HG03457 (cell line): ENCODE results near the gene SGO1.

Experiments used
- ATAC-seq: cut with Tn5 transposase; IDR thresholded peaks from one replicate; pipeline ENCODE4 v1.9.1; 2021; ENCODE audit warnings: moderate number of reproducible peaks; ENCODE audit not compliant: unreplicated experiment

SGO1 gene

DNA sequence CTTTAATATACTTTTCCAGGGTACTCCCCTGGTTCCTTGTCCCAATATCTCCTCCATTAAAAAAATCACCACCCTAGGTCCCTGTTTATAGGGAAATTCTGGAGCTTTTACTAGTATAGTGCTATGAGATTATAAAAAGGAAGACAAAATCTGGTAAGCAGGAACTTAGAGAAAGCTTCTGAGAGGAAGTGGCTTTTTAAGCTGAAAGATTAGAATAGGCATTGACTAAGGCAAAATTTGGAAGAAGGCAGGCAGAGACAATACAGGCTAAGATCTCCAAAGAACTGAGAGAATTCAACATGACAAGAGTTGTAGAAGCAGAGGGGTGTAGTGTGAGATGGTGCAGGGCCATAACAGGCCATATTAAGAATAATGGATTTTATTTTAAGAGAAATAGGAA is 25.8 kb downstream of the SGO1 start:
- ATAC-seq: no peak

GRCh38 chr3:20154928-20155327 is 31.1 kb downstream of the SGO1 start:
- no peak for ATAC-seq

GRCh38 chr3:20154078-20154477 is 31.9 kb downstream of the SGO1 start:
- no peak for ATAC-seq

DNA sequence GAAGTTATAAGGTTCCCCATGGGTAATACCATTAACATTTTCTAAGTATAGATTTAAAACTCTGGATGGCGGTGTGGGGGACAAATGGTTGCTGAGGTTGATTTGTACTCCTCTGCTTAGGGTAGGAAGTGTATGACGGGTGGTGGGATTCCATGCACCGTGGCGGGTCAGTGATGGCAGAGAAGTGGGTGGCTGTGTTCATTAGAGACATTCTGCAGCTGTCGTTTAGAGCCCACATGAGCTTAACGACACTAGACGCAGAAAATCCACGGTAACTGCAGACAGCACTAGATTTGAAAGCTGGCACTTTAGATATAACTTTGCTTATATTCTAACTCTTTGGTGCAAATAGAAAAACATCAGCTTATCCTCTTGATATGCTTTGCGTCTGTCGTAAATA is 37.5 kb downstream of the SGO1 start:
- no peak for ATAC-seq

DNA sequence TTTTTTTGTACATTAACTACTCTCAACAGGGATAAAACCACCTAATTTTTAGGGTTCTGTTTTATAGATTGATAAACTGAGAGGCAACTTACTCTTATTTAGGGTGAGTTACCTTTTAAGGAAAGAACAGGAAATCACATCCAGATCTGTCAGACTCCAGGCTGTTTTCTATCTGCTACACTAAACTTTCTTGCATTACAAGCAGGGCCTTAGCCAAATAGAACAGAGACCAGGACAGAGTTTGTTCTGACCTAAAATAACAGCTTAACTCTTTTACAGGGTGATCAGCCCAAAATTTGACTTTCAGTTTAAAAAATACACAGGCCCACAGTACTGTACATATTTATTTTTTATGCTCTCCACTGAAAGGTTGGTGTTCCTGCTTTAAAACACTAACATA is 38.6 kb downstream of the SGO1 start:
- no peak for ATAC-seq

DNA sequence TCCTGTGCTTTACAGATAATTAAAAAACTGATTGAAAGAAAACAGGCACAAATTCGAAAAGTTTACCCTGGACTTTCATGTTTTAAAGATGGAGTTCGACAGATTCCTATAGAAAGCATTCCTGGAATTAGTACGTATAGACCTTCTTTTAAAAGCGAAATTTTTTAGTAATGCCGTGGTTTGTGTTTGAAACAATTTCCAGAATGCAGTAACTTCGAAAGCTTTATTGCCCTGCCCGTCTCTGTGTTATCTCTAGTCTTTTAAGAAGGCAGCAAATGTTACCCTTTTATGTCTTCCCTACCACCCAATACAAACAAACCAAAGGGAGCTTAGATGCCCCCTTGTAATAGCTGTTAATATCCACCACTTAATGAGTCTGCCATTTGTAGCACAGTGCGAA is 39.7 kb downstream of the SGO1 start:
- no peak for ATAC-seq

DNA sequence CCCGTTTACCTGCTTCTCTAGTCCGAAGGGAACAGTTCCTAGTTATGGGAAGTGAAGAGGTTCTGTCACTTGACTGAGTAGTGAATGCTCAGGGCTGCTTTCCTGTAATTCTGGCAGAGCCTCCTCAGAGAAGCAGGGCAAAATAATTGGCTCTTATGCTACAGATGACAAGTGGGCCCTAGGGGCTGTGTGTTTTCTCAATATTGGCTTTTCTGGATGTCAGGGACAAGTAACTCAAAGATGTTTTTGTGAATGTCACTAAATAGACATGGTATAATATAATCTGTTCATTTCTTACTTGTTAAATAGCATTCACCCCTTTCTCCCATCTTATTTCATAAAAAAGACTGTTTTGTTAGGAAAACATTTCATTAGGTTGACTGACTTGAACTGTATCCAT is 40.1 kb downstream of the SGO1 start:
- ATAC-seq: no peak

GRCh38 chr3:20143519-20143918 is 42.5 kb downstream of the SGO1 start:
- no peak for ATAC-seq

DNA sequence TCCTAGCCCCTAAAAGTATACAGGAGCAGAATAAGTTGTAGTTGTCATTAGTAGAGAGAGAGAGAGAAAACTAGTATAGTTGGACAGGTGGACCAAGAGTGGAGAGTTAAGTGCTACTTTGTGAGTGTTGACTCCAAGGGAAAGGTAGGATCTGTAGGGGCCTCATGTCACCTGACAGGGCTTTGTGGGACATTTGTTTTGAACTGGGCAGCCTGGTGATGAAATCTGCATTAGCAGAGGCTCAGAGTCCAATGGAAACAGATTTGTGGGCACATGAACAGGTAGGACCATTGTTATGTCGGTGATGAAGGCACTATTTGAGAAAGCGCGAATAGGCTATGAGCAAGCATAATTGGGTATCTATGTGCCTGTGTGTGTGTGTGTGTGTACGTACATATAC is 43.5 kb downstream of the SGO1 start:
- no peak for ATAC-seq

- ATAC-seq: no peak
Measured at GRCh38 chr3:20141851-20142250, 44.2 kb downstream of the SGO1 start.

GRCh38 chr3:20141316-20141715 is 44.7 kb downstream of the SGO1 start:
- no peak for ATAC-seq

- ATAC-seq: no peak
Measured at GRCh38 chr3:20140881-20141280, 45.1 kb downstream of the SGO1 start.

- no peak for ATAC-seq
Measured at GRCh38 chr3:20137647-20138046, 48.4 kb downstream of the SGO1 start.

- ATAC-seq: no peak
Measured at GRCh38 chr3:20136231-20136630, 49.8 kb downstream of the SGO1 start.

- ATAC-seq: no peak
Measured at GRCh38 chr3:20130106-20130505, 55.9 kb downstream of the SGO1 start.

DNA sequence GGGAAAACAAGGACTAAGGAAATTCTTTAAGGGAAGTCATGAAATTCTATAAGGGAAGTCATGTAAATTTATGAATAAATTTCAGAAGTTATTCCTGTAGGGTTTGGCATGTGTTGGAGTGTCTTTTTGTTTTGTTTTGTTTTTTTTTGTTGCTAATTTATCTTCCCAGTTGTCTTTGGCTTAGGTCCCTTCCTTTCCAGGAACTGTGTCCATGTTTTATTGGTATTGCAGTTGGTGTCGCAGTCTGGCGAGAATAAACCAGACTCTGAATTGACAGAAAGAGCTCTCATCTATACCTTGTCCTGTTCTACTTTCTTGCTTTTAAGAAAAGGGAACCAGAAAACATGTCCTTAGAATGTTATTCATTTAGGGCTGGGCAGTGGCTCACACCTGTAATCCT is 57.6 kb downstream of the SGO1 start:
- ATAC-seq: no peak

- peak; percentile 99 for ATAC-seq
Measured at GRCh38 chr3:20125897-20126296, 60.1 kb downstream of the SGO1 start.

GRCh38 chr3:20125289-20125688 is 60.7 kb downstream of the SGO1 start:
- no peak for ATAC-seq

DNA sequence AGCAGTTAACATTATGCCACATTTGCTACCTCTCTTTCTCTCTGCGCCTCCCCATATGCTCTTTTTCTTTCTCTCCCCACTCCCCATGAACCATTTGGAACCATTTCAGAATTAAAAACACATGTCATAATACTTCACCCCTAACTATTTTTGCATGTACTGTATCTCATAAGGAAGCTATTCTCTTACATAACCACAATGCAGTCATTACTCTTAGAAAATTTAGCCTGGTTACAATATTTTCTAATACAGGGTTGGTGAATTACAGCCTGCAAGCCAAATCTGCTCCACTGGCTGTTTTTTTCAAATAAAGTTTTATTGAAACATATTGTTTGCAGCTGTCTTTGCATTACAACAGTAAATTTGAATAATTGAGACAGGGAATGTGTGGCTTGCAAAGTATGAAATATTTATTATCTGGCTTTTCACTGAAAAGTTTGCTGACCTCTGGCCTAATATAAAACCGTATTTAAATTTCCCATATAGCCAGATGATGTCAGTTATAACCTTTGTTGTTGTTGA is 62.8 kb downstream of the SGO1 start:
- no peak for ATAC-seq

- ATAC-seq: no peak
Measured at GRCh38 chr3:20121088-20121487, 64.9 kb downstream of the SGO1 start.
